GM19463 (cell line): ENCODE results near the gene TBC1D1.

Experiments used
- ATAC-seq: cut with Tn5 transposase; IDR thresholded peaks from one replicate; pipeline ENCODE4 v1.9.1; 2021; ENCODE audit warnings: mild to moderate bottlenecking, moderate library complexity; ENCODE audit not compliant: unreplicated experiment

The TBC1D1 gene

GRCh38 chr4:38161208-38162113 lies 270.6 kb downstream of the TBC1D1 start:
- ATAC-seq = peak; percentile 2

GRCh38 chr4:38162240-38162784 lies 271.4 kb downstream of the TBC1D1 start:
- no peak for ATAC-seq

- no peak for ATAC-seq
These were observed 272.5 kb downstream of the TBC1D1 start for GRCh38 chr4:38163216-38164006.

GRCh38 chr4:38164346-38164745 lies 273.5 kb downstream of the TBC1D1 start:
- no peak for ATAC-seq

- no peak for ATAC-seq
These were observed 275.2 kb downstream of the TBC1D1 start for GRCh38 chr4:38166082-38166481.

GRCh38 chr4:38166768-38167167 lies 275.9 kb downstream of the TBC1D1 start:
- ATAC-seq = no peak

- no peak for ATAC-seq
These were observed 277.1 kb downstream of the TBC1D1 start for GRCh38 chr4:38167973-38168372.

GRCh38 chr4:38169524-38169923 lies 278.6 kb downstream of the TBC1D1 start:
- no peak for ATAC-seq

GRCh38 chr4:38170338-38171169 lies 279.7 kb downstream of the TBC1D1 start:
- no peak for ATAC-seq

GRCh38 chr4:38172078-38172477 lies 281.2 kb downstream of the TBC1D1 start:
- no peak for ATAC-seq

- no peak for ATAC-seq
These were observed 283.1 kb downstream of the TBC1D1 start for GRCh38 chr4:38173935-38174518.

- no peak for ATAC-seq
These were observed 283.9 kb downstream of the TBC1D1 start for GRCh38 chr4:38174801-38175200.

- no peak for ATAC-seq
These were observed 285.3 kb downstream of the TBC1D1 start for GRCh38 chr4:38176165-38176564.

GRCh38 chr4:38177035-38177546 lies 286.2 kb downstream of the TBC1D1 start:
- ATAC-seq = no peak

- ATAC-seq = no peak
These were observed 286.9 kb downstream of the TBC1D1 start for GRCh38 chr4:38177641-38178391.

- ATAC-seq = no peak
These were observed 287.6 kb downstream of the TBC1D1 start for GRCh38 chr4:38178392-38178995.

GRCh38 chr4:38179690-38180377 lies 288.9 kb downstream of the TBC1D1 start:
- ATAC-seq = peak; percentile 67

- ATAC-seq = no peak
These were observed 289.6 kb downstream of the TBC1D1 start for GRCh38 chr4:38180456-38180855.
